Spinal cord (tissue), 10 donors: ENCODE data around the gene SLC35G3. TPM values are rescaled to one million over a fixed set of nuclear protein-coding genes. Genes with fewer than 3 reads are reported as not detected.

Source experiments
- DNase-seq, 6 donors: peaks; one replicate each; pipeline versions ENCODE4 v3.0.0 to v3.0.0-alpha.2; 2013 to 2015; ENCODE audit warnings: low spot score in 6 of 6, low read depth in 4 of 6
- H3K27ac ChIP-seq: one replicate; pipeline ENCODE4 v1.5.1; 2013; ENCODE audit warnings: low read depth, low read length, control low read depth
- H3K27me3 ChIP-seq: one replicate; pipeline ENCODE4 v1.6.1; 2013; ENCODE audit warnings: low read length; ENCODE audit not compliant: control insufficient read depth, insufficient read depth
- H3K36me3 ChIP-seq: one replicate; pipeline ENCODE4 v1.6.1; 2013; ENCODE audit warnings: low read length; ENCODE audit not compliant: control insufficient read depth, insufficient read depth
- H3K4me1 ChIP-seq: one replicate; pipeline ENCODE4 v1.6.1; 2013; ENCODE audit warnings: low read length; ENCODE audit not compliant: control insufficient read depth, insufficient read depth
- H3K4me3 ChIP-seq: one replicate; pipeline ENCODE4 v1.5.1; 2013; ENCODE audit warnings: low read depth, low read length, control low read depth
- H3K9me3 ChIP-seq: one replicate; pipeline ENCODE4 v1.6.1; 2013; ENCODE audit warnings: low read length; ENCODE audit not compliant: control insufficient read depth, insufficient read depth
- WGBS: methylation state at CpG from one replicate; pipeline ENCODE4 v1.1.5; 2013; ENCODE audit warnings: missing lambda C conversion rate; ENCODE audit not compliant: insufficient coverage; 5-methylcytosine and 5-hydroxymethylcytosine counted together
- polyA plus RNA-seq, 2 donors: library from polyadenylated mRNA; unstranded; fragments of 120-200 nt; gene quantifications; one replicate each; pipeline ENCODE4 v1.2.1, GENCODE V29; 2013; ENCODE audit not compliant: insufficient read length in 2 of 2
- total RNA-seq, 2 donors: library from RNA; depleted of rRNA in 1 of 2; stranded (reverse); fragments of 120-200 nt in 1 of 2; fragments of >200 nt in 1 of 2; gene quantifications; one replicate each; pipeline versions ENCODE4 v1.2.3 to v1.2.4, GENCODE V29; 2013 to 2014
- donor health status: healthy.

SLC35G3 gene
- total and polyA plus RNA-seq, 4 donors, result not detected

DNA sequence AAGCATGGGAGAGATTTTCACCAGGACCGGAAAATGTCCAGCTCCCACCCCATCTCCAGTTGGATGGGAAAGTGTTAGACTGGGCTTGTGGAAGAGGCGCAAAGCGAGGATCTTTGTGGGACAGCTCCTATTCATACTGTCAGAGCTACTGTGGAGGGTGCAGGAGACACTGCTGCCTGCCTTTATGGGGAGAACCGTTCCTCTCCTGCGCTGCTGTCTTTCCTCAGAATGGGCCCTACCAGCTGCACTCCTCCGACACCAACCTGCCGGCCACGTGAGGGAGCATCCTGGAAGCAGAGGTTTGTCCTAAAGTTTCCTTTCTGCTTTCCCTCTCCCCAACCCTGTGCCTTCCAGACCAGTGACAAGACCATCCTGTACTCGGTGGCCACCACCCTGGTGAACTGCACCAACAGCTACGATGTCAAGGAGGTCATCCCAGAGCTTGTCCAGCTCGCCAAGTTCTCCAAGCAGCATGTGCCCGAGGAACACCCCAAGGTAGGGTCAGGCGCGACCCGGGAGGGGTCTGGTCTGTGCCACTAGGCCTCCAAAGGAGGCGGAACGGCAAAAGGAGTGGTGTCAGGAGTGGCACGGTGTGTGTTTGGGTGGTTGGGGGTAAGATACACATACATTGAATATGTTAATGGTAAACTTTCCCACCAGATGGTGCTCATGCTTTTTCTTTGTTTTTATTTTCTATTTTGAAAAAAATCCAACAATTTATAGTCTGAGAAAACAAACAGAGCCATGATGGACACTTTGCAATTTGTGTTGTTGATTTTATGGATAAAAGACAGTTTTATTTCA, 23.0 kb downstream of the SLC35G3 start:
- H3K36me3 ChIP-seq, result no peaks in the 10 kb centered on the region
- H3K4me3 ChIP-seq, result no peak overlapping the region

DNA sequence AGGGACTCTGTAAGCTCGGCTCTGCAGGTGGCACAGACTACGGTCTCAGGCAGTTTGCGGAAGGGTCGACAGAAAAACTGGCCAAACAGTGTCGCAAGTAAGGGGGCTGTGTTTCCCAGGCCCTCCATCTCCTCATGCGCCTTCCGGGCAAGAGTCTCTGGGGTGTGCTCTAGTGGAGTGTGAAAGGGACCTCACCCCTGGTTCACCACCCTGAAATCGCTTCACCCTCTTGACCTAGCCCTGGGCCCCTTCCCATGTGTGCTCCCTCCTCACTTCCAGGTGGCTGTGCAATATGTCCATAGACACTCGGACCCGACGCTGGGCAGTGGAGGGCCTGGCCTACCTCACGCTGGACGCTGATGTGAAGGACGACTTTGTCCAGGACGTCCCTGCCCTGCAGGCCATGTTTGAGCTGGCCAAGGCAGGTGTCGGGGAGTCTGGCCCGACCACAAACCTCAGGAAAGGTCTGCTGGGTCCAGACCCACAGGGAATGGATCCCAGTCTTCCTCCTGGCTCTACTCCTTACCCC, 24.3 kb downstream of the SLC35G3 start:
- no peaks in the 10 kb centered on the region for H3K36me3 ChIP-seq
- peaks cover under 1% of the 10 kb centered on the region for H3K27me3 ChIP-seq
- DNase-seq, result no peak
- 90% methylated on average over 14 of the region's 17 CpGs for WGBS
- H3K4me1 ChIP-seq, result no peaks in the 10 kb centered on the region
- H3K4me3 ChIP-seq, result no peak overlapping the region
- H3K9me3 ChIP-seq, result no peaks in the 10 kb centered on the region
- H3K27ac ChIP-seq, result no peak overlapping the region

More for the DNA sequence above, 23.0 kb downstream of the SLC35G3 start:
- no peak overlapping the region for H3K27ac ChIP-seq
- H3K9me3 ChIP-seq, result no peaks in the 10 kb centered on the region
- 79% methylated on average over 13 of the region's 18 CpGs for WGBS
- DNase-seq, result peak in 1 of 6 donors; percentile 42
- no peaks in the 10 kb centered on the region for H3K27me3 ChIP-seq
- H3K4me1 ChIP-seq, result no peaks in the 10 kb centered on the region

DNA sequence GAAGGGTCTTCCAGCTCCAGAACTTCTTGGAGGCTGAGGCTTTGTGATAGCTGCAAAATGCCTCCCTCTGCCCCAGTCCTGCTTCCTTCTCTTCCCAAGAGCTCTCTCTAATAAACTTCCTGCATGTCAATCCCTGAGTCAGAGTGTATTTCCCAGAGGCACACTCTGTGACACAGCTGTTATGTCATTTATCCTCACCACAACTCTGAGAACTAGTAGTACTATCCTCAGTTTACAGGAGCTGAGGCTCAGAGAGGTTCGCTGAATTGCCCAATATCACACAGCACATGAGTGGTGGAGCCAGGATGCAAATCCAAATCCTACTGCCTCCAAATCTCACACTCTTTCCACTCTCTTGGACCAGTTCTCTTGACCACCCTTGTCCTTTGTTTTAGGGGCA, 26.5 kb downstream of the SLC35G3 start:
- Histone ChIP-seq H3K27me3 (peaks cover 6% of the 10 kb centered on the region), H3K36me3 (no peaks in the 10 kb centered on the region), H3K4me1 (no peaks in the 10 kb centered on the region), H3K4me3 (no peak overlapping the region), H3K27ac (no peak overlapping the region), H3K9me3 (no peaks in the 10 kb centered on the region)
- no peak for DNase-seq
- 100% methylated on average over 1 of the region's 1 CpG for WGBS

DNA sequence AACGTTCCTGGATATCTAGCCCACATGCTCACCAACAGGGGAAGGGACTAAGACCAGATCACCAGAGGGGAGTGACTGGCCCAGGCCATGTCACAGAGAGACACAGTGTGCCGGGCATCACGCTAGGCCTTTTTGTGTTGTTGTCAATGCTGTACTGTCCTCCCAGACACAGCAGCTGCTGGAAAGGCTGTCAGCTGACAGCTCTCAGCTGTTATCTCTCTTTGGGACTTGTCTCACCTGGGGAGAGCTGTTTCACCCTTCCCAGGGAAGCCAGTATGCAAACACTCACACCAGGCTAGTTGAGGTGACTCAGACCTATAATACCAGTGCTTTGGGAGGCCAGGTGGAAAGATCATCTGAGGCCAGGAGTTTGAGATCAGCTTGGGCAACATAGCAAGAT, 27.1 kb downstream of the SLC35G3 start:
- H3K4me3 ChIP-seq, result no peak overlapping the region

GRCh38 chr17:35166526-35166925, 27.7 kb downstream of the SLC35G3 start:
- no peak overlapping the region for H3K27ac ChIP-seq
- H3K4me3 ChIP-seq, result no peak overlapping the region
- peaks cover 7% of the 10 kb centered on the region for H3K27me3 ChIP-seq
- no peaks in the 10 kb centered on the region for H3K4me1 ChIP-seq
- 80% methylated on average over 4 of the region's 5 CpGs for WGBS
- H3K36me3 ChIP-seq, result no peaks in the 10 kb centered on the region
- no peak for DNase-seq
- no peaks in the 10 kb centered on the region for H3K9me3 ChIP-seq

More for the DNA sequence above, 27.1 kb downstream of the SLC35G3 start:
- Histone ChIP-seq H3K36me3 (no peaks in the 10 kb centered on the region), H3K4me1 (no peaks in the 10 kb centered on the region), H3K27ac (no peak overlapping the region), H3K27me3 (peaks cover 7% of the 10 kb centered on the region), H3K9me3 (no peaks in the 10 kb centered on the region)
- DNase-seq, result no peak
- WGBS, result 54% methylated on average over 3 of the region's 3 CpGs

- Histone ChIP-seq H3K4me1 (no peaks in the 10 kb centered on the region), H3K27ac (no peak overlapping the region), H3K9me3 (no peaks in the 10 kb centered on the region), H3K36me3 (no peaks in the 10 kb centered on the region), H3K27me3 (peaks cover 10% of the 10 kb centered on the region), H3K4me3 (no peak overlapping the region)
- no peak for DNase-seq
- WGBS, result 67% methylated on average over 2 of the region's 5 CpGs
These were observed 29.5 kb downstream of the SLC35G3 start for GRCh38 chr17:35164716-35165115.

- Histone ChIP-seq H3K4me3 (no peak overlapping the region), H3K9me3 (no peaks in the 10 kb centered on the region), H3K36me3 (no peaks in the 10 kb centered on the region), H3K27me3 (peaks cover 10% of the 10 kb centered on the region), H3K27ac (no peak overlapping the region), H3K4me1 (no peaks in the 10 kb centered on the region)
- no CpG with 5 or more reads among the region's 7 CpGs for WGBS
- DNase-seq, result no peak
These were observed 30.3 kb downstream of the SLC35G3 start for GRCh38 chr17:35163886-35164285.

GRCh38 chr17:35162755-35163154, 31.4 kb downstream of the SLC35G3 start:
- Histone ChIP-seq H3K9me3 (no peaks in the 10 kb centered on the region), H3K27ac (no peak overlapping the region), H3K4me1 (no peaks in the 10 kb centered on the region), H3K27me3 (peaks cover 10% of the 10 kb centered on the region), H3K36me3 (no peaks in the 10 kb centered on the region), H3K4me3 (no peak overlapping the region)
- no peak for DNase-seq
- WGBS, result 82% methylated on average over 2 of the region's 4 CpGs

GRCh38 chr17:35161281-35161761, 32.9 kb downstream of the SLC35G3 start:
- DNase-seq, result no peak
- whole genome bisulfite sequencing, result 88% methylated on average over 2 of the region's 3 CpGs
- Histone ChIP-seq H3K27ac (no peak overlapping the region), H3K4me1 (no peaks in the 10 kb centered on the region), H3K36me3 (no peaks in the 10 kb centered on the region), H3K9me3 (no peaks in the 10 kb centered on the region), H3K4me3 (no peak overlapping the region), H3K27me3 (peaks cover 10% of the 10 kb centered on the region)
